Measurements from ENCODE around the gene DAAM1.

- TF ChIP-seq ZFP3 (CRISPR knock-in tag; IDR thresholded peaks at IDR 0.05) (no peak), TOX (CRISPR knock-in tag; IDR thresholded peaks at IDR 0.05; ENCODE audit: borderline replicate concordance) (no peak), CSDC2 (CRISPR knock-in tag; IDR thresholded peaks at IDR 0.05) (no peak), ARNTL (CRISPR knock-in tag; IDR thresholded peaks at IDR 0.05; ENCODE audit: borderline replicate concordance, low read depth) (no peak), RARB (CRISPR knock-in tag; IDR thresholded peaks at IDR 0.05) (no peak)
Measured at GRCh38 chr14:59189091-59189785, 771 bp downstream of the DAAM1 start.

All from SK-N-SH treated with all-trans-retinoic acid at 6 μM for 48 hours (cell line).